HG03558 (cell line): ENCODE measurements around the gene ADGRB3.
"Not testable (repeated sequence)": the region's sequence is repeated elsewhere in the genome, so short reads cannot be mapped to it uniquely, and the experiment has no call there.

Experiments used
- ATAC-seq: cut with Tn5 transposase; IDR thresholded peaks from one replicate; pipeline ENCODE4 v1.9.1; 2021; ENCODE audit warnings: moderate number of reproducible peaks; ENCODE audit not compliant: unreplicated experiment; ENCODE audit errors: extremely low read depth

Gene ADGRB3

GRCh38 chr6:68642977-68643376 is 7.9 kb downstream of the ADGRB3 start:
- no peak for ATAC-seq

GRCh38 chr6:68649669-68650068 is 14.6 kb downstream of the ADGRB3 start:
- no peak for ATAC-seq

GRCh38 chr6:68650142-68650541 is 15.1 kb downstream of the ADGRB3 start:
- no peak for ATAC-seq

GRCh38 chr6:68651011-68651985 is 16.2 kb downstream of the ADGRB3 start:
- ATAC-seq, result no peak

- no peak for ATAC-seq
These were observed 17.0 kb downstream of the ADGRB3 start for GRCh38 chr6:68652117-68652536.

- ATAC-seq, result no peak
These were observed 18.1 kb downstream of the ADGRB3 start for GRCh38 chr6:68653074-68653705.

GRCh38 chr6:68653706-68654089 is 18.6 kb downstream of the ADGRB3 start:
- no peak for ATAC-seq

GRCh38 chr6:68654134-68654533 is 19.1 kb downstream of the ADGRB3 start:
- no peak for ATAC-seq

GRCh38 chr6:68655028-68655427 is 19.9 kb downstream of the ADGRB3 start:
- ATAC-seq, result no peak

- ATAC-seq, result no peak
These were observed 22.5 kb downstream of the ADGRB3 start for GRCh38 chr6:68657374-68658139.

GRCh38 chr6:68658338-68658737 is 23.3 kb downstream of the ADGRB3 start:
- no peak for ATAC-seq

GRCh38 chr6:68673255-68673654 is 38.2 kb downstream of the ADGRB3 start:
- no peak for ATAC-seq

- ATAC-seq, result no peak
These were observed 40.5 kb downstream of the ADGRB3 start for GRCh38 chr6:68675548-68675947.

GRCh38 chr6:68676094-68676493 is 41.0 kb downstream of the ADGRB3 start:
- ATAC-seq, result not testable (repeated sequence)

- no peak for ATAC-seq
These were observed 42.0 kb downstream of the ADGRB3 start for GRCh38 chr6:68677058-68677457.

- no peak for ATAC-seq
These were observed 44.3 kb downstream of the ADGRB3 start for GRCh38 chr6:68679399-68679798.

- no peak for ATAC-seq
These were observed 45.2 kb downstream of the ADGRB3 start for GRCh38 chr6:68680264-68680663.

- ATAC-seq, result no peak
These were observed 54.8 kb downstream of the ADGRB3 start for GRCh38 chr6:68689910-68690309.

GRCh38 chr6:68691120-68691519 is 56.0 kb downstream of the ADGRB3 start:
- no peak for ATAC-seq

- ATAC-seq, result no peak
These were observed 58.2 kb downstream of the ADGRB3 start for GRCh38 chr6:68693271-68693670.

- no peak for ATAC-seq
These were observed 60.3 kb downstream of the ADGRB3 start for GRCh38 chr6:68695403-68695802.
